ENCODE results near the gene NPAS2. TPM values are rescaled to one million over a fixed set of nuclear protein-coding genes. Genes with fewer than 3 reads are reported as not detected.

The NPAS2 gene
- total RNA-seq, 4 donors from 2014 or later = 7.7 to 83.2 (median 15.1) TPM

- Histone ChIP-seq H3K4me1 (no peaks in the 10 kb centered on the region), H3K4me3 (peak overlapping the region in 1 of 4 donors; percentile 26), H3K36me3 (peaks cover 0 to 5% (median 0%) of the 10 kb centered on the region in 3 donors), H3K27ac (peak overlapping the region in 2 of 4 donors; percentile 26 to 66), H3K27me3 (no peaks in the 10 kb centered on the region), H3K9me3 (no peaks in the 10 kb centered on the region)
- no peak for DNase-seq (ENCODE audit: low spot score in 2 of 2)
- 78 to 88% methylated on average over 1 of the region's 1 CpG for WGBS, 2 donors
- TF ChIP-seq POLR2A (IDR thresholded peaks at IDR 0.05) = no peak
- TF ChIP-seq CTCF (IDR thresholded peaks at IDR 0.05) = no peak
- TF ChIP-seq EP300 (IDR thresholded peaks at IDR 0.05) = no peak
Measured at GRCh38 chr2:100924122-100924519, 104.2 kb downstream of the NPAS2 start.

- Histone ChIP-seq H3K4me3 (peak overlapping the region in 1 of 4 donors; percentile 26), H3K27ac (peak overlapping the region in 2 of 4 donors; percentile 26 to 66), H3K9me3 (no peaks in the 10 kb centered on the region), H3K27me3 (no peaks in the 10 kb centered on the region), H3K4me1 (no peaks in the 10 kb centered on the region), H3K36me3 (peaks cover 0 to 5% (median 0%) of the 10 kb centered on the region in 3 donors)
- TF ChIP-seq POLR2A (IDR thresholded peaks at IDR 0.05) = no peak
- DNase-seq (ENCODE audit: low spot score in 2 of 2) = no peak
- WGBS, 2 donors = 62 to 65% methylated on average over 21 of the region's 21 CpGs
Measured at GRCh38 chr2:100924520-100925451, 104.8 kb downstream of the NPAS2 start.

GRCh38 chr2:100928235-100928634 lies 108.3 kb downstream of the NPAS2 start:
- H3K4me1 ChIP-seq = no peaks in the 10 kb centered on the region
- H3K9me3 ChIP-seq = no peaks in the 10 kb centered on the region
- H3K27ac ChIP-seq = no peak overlapping the region
- no peak for DNase-seq (ENCODE audit: low spot score in 2 of 2)
- peaks cover 0 to 5% (median 0%) of the 10 kb centered on the region in 3 donors for H3K36me3 ChIP-seq
- no peak overlapping the region for H3K4me3 ChIP-seq
- WGBS, 2 donors = 67 to 68% methylated on average over 6 of the region's 6 CpGs
- TF ChIP-seq EP300 (IDR thresholded peaks at IDR 0.05) = no peak
- TF ChIP-seq POLR2A (IDR thresholded peaks at IDR 0.05) = no peak
- no peak for TF ChIP-seq CTCF (IDR thresholded peaks at IDR 0.05)
- no peaks in the 10 kb centered on the region for H3K27me3 ChIP-seq

GRCh38 chr2:100929147-100929546 lies 109.2 kb downstream of the NPAS2 start:
- WGBS, 2 donors = 71 to 72% methylated on average over 2 of the region's 2 CpGs

More at GRCh38 chr2:100929147-100929546, 109.2 kb downstream of the NPAS2 start:
- Histone ChIP-seq H3K27ac (no peak overlapping the region), H3K9me3 (no peaks in the 10 kb centered on the region), H3K36me3 (peaks cover 0 to 10% (median 0%) of the 10 kb centered on the region in 3 donors), H3K4me1 (no peaks in the 10 kb centered on the region), H3K27me3 (no peaks in the 10 kb centered on the region), H3K4me3 (no peak overlapping the region)
- DNase-seq (ENCODE audit: low spot score in 2 of 2) = no peak
- TF ChIP-seq POLR2A (IDR thresholded peaks at IDR 0.05) = no peak
- no peak for TF ChIP-seq CTCF (IDR thresholded peaks at IDR 0.05)
- TF ChIP-seq EP300 (IDR thresholded peaks at IDR 0.05) = no peak

Measured in tibial nerve (tissue), 4 donors.